K562 (cell line): ENCODE data around the gene MAST3. TPM values are rescaled to one million over a fixed set of nuclear protein-coding genes. Genes with fewer than 3 reads are reported as not detected.

Experiments used
- ETV6 ChIP-seq, 3 experiments: fragments of 150-350 bp in 1 of 3; sonication (generic) in 1 of 3; formaldehyde crosslinking in 1 of 3; IDR thresholded peaks; 2 replicates each; pipeline versions ENCODE4 v1.6.1 to v1.8.0; 2014 to 2022; ENCODE audit warnings: borderline replicate concordance in 2 of 3, low read depth in 2 of 3, antibody characterized with exemption in 1 of 3, low read length in 1 of 3, mild to moderate bottlenecking in 1 of 3, missing genetic modification reagents in 1 of 3
- GATA2 ChIP-seq: sonication (generic); formaldehyde crosslinking; IDR thresholded peaks from 2 replicates; pipeline ENCODE4 v1.4.0; 2020; ENCODE audit warnings: mild to moderate bottlenecking, missing genetic modification reagents
- GTF2A2 ChIP-seq: IDR thresholded peaks from 2 replicates; pipeline ENCODE4 v1.6.1; 2016; ENCODE audit warnings: mild to moderate bottlenecking, missing genetic modification characterization, missing compliant biosample characterization
- MYNN ChIP-seq, 2 experiments: sonication (generic); formaldehyde crosslinking in 1 of 2; IDR thresholded peaks; 2 replicates each; pipeline versions ENCODE4 v1.5.0 to v1.6.1; 2016 to 2020; ENCODE audit warnings: antibody characterized with exemption in 1 of 2, missing genetic modification reagents in 1 of 2
- NFIX ChIP-seq: fragments of 250-450 bp; sonication (Bioruptor Pico); IDR thresholded peaks from 2 replicates; pipeline ENCODE4 v1.4.0; 2020; ENCODE audit warnings: low read depth, mild to moderate bottlenecking, moderate library complexity
- POLR2A ChIP-seq: fragments of 450-650 bp; conservative IDR thresholded peaks from 2 replicates; pipeline ENCODE4 v1.6.1; 2016
- RCOR1 ChIP-seq, 2 experiments: IDR thresholded peaks; 2 replicates each; pipeline ENCODE4 v1.6.1; 2012; ENCODE audit warnings: low read depth in 2 of 2, low read length in 2 of 2, borderline replicate concordance in 1 of 2, improper control_type of control experiment in 1 of 2
- SMAD4 ChIP-seq: fragments of 250-450 bp; sonication (Bioruptor Pico); conservative IDR thresholded peaks from 2 replicates; pipeline ENCODE4 v1.8.0; 2021; ENCODE audit warnings: inconsistent platforms, mild to moderate bottlenecking, moderate library complexity
- SRSF1 ChIP-seq: fragments of 200-400 bp; formaldehyde crosslinking; IDR thresholded peaks from 2 replicates; pipeline ENCODE4 v1.6.1; 2017; ENCODE audit warnings: mild to moderate bottlenecking, low read depth, low read length, moderate library complexity
- WHSC1 ChIP-seq: IDR thresholded peaks from one replicate; pipeline ENCODE4 v1.6.1; 2012; ENCODE audit warnings: low read length, control low read depth, inconsistent platforms
- XRCC4 ChIP-seq: IDR thresholded peaks from one replicate; pipeline ENCODE4 v1.6.1; 2011; ENCODE audit not compliant: insufficient read depth, insufficient read length; ENCODE audit errors: extremely low read depth
- ZNF174 ChIP-seq: fragments of 250-450 bp; sonication (Bioruptor Pico); IDR thresholded peaks from 2 replicates; pipeline ENCODE4 v1.4.0; 2020; ENCODE audit warnings: mild to moderate bottlenecking
- polyA plus RNA-seq, 8 experiments: library from polyadenylated mRNA; depleted of rRNA in 4 of 8; stranded (reverse) in 5 of 8; unstranded in 3 of 8; fragments of >200 nt; fragmentation: Nextera tagmentation in 2 of 8; fragmentation: Illumina TruSeq in 1 of 8; extraction: Ambion mirVana in 2 of 8; extraction: Trizol in 1 of 8; gene quantifications; 2 replicates each; pipeline versions ENCODE4 v1.2.1 to v1.2.3, GENCODE V29; 2011 to 2014; ENCODE audit warnings: inconsistent platforms in 1 of 8, missing spikeins in 1 of 8
- total RNA-seq, 7 experiments: library from RNA; depleted of rRNA in 6 of 7; stranded (reverse); fragments of >200 nt in 6 of 7; fragmentation: Illumina TruSeq in 2 of 7; extraction: Trizol in 2 of 7; gene quantifications; 2 replicates each; pipeline versions ENCODE4 v1.2.1 to v1.2.3, GENCODE V29; 2011 to 2021; ENCODE audit warnings: low replicate concordance in 1 of 7
- TF ChIP-seq, protein P1 (sequence below): fragments of 250-450 bp; sonication (Bioruptor Pico); IDR thresholded peaks from 2 replicates; pipeline ENCODE4 v1.8.0; 2022; ENCODE audit warnings: moderate library complexity, mild to moderate bottlenecking, inconsistent platforms
- TF ChIP-seq, protein P2 (sequence below), 2 experiments: fragments of 450-650 bp; IDR thresholded peaks; 2 replicates each; pipeline ENCODE4 v1.6.1; 2016; ENCODE audit warnings: mild to moderate bottlenecking in 2 of 2, borderline replicate concordance in 1 of 2, low read depth in 1 of 2, moderate library complexity in 1 of 2
- TF ChIP-seq, protein P3 (sequence below): sonication (generic); formaldehyde crosslinking; IDR thresholded peaks from 2 replicates; pipeline ENCODE4 v1.9.0; 2022; ENCODE audit warnings: mild to moderate bottlenecking, missing genetic modification reagents
- TF ChIP-seq, protein P4 (sequence below): sonication (generic); formaldehyde crosslinking; IDR thresholded peaks from 2 replicates; pipeline ENCODE4 v1.8.1; 2022; ENCODE audit warnings: missing genetic modification reagents

Gene MAST3
- total and polyA plus RNA-seq, 9 of the 15 experiments (the other 6 are each of a cell fraction or from before 2014, with no cell fraction given) = 0.94 to 9.9 (median 2.4) TPM

DNA sequence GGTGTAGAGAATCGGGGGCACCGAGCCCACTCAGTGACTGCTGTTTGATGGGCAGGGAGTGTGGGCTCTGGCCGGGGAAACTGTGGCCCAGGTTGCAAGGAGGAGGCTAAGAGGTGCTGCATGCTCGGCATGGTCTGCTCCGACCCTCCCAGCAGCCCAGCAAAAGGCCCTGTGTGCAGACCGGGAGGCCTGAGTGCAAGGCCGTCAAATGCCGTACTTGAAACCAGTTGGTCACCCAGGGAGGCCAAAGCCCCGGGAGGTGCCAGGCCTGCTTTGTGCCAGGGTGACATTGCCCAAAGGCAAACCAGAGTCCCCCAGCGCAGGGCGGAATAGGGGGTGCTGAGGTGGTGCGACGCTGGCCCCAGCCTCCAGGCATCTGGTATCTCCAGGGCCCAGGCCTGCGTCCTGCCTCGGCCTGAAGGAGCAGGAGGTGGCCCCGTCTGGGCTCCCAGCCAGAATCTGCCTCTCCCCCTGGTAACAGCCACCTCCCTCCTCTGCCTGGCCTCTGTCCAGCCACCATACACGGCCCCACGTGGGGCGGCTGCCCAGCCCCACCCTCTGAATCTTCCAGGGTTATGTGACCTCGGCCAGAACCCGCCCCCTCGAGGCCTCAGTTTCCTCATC, 59.4 kb downstream of the MAST3 start (continued):
- TF ChIP-seq, protein P1, sequence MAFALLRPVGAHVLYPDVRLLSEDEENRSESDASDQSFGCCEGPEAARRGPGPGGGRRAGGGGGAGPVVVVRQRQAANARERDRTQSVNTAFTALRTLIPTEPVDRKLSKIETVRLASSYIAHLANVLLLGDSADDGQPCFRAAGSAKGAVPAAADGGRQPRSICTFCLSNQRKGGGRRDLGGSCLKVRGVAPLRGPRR (CRISPR knock-in tag) = no peak
- 0 out of 2 replicates have a peak, but pooled peaks have one; percentile 34 for TF ChIP-seq POLR2A
- TF ChIP-seq GATA2 (CRISPR knock-in tag) = peak; percentile 78
- TF ChIP-seq NFIX = peak; percentile 50; the same call in 1 of the 2 replicates
- no peak for TF ChIP-seq ETV6 (IDR thresholded peaks at IDR 0.05; ENCODE audit: borderline replicate concordance in 1 of 2, low read depth in 2 of 2, low read length in 1 of 2)
- no peak for TF ChIP-seq ETV6 (CRISPR knock-in tag; IDR thresholded peaks at IDR 0.05; ENCODE audit: borderline replicate concordance)
- TF ChIP-seq MYNN (IDR thresholded peaks at IDR 0.05) = peak; percentile 91
- TF ChIP-seq MYNN (CRISPR knock-in tag; IDR thresholded peaks at IDR 0.05) = no peak
- peak in 1 of 2 experiments; percentile 74; a peak in 1 of 4 replicates for TF ChIP-seq RCOR1 (IDR thresholded peaks at IDR 0.05; ENCODE audit: borderline replicate concordance in 1 of 2, low read depth in 2 of 2, low read length in 2 of 2)
- TF ChIP-seq ZNF174 (CRISPR knock-in tag) = no peak
- TF ChIP-seq WHSC1 = no peak
- TF ChIP-seq, protein P2, sequence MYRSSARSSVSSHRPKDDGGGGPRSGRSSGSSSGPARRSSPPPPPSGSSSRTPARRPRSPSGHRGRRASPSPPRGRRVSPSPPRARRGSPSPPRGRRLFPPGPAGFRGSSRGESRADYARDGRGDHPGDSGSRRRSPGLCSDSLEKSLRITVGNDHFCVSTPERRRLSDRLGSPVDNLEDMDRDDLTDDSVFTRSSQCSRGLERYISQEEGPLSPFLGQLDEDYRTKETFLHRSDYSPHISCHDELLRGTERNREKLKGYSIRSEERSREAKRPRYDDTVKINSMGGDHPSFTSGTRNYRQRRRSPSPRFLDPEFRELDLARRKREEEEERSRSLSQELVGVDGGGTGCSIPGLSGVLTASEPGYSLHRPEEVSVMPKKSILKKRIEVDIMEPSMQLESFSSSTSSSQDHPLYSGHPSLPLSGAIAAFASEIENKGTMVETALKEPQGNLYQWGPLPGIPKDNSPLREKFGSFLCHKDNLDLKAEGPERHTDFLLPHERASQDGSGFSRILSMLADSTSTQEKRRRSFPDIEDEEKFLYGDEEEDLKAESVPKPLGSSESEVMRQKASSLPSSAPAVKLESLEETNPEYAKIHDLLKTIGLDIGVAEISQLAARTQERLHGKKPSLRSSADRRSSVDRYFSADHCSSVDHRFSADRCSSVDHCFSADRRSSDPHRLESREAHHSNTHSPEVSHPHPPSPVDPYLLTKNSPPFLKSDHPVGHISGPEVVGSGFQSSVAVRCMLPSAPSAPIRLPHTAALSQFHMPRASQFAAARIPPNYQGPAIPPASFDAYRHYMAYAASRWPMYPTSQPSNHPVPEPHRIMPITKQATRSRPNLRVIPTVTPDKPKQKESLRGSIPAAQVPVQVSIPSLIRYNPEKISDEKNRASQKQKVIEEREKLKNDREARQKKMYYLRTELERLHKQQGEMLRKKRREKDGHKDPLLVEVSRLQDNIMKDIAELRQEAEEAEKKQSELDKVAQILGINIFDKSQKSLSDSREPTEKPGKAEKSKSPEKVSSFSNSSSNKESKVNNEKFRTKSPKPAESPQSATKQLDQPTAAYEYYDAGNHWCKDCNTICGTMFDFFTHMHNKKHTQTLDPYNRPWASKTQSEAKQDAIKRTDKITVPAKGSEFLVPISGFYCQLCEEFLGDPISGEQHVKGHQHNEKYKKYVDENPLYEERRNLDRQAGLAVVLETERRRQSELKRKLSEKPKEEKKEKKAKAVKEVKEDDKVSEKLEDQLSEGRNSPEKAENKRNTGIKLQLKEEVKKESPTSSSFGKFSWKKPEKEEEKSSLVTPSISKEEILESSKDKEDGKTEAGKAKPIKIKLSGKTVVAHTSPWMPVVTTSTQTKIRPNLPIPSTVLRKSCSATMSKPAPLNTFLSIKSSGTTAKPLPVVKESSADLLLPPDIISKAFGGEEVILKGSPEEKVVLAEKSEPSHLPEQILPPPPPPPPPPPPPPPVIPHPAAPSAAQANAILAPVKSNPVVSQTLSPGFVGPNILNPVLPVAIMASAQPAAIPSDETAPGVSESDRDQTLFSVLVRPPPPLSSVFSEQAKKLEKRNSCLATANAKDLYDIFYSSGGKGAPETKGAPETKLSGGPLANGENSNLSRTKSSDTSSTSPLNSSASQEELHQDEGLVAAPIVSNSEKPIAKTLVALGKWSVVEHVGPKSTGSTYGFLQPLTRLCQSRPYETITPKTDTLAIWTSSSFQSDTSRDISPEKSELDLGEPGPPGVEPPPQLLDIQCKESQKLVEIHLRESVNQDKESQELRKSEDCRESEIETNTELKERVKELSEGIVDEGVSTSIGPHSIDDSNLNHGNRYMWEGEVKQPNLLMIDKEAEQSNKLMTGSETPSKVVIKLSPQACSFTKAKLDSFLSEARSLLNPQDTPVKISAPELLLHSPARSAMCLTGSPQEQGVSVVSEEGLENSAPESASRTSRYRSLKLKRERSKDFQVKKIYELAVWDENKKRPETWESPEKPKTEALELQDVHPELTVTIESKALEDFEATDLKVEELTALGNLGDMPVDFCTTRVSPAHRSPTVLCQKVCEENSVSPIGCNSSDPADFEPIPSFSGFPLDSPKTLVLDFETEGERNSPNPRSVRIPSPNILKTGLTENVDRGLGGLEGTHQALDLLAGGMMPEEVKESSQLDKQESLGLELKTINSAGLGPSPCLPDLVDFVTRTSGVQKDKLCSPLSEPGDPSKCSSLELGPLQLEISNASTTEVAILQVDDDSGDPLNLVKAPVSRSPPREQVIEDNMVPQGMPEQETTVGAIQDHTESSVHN (IDR thresholded peaks at IDR 0.05; ENCODE audit: borderline replicate concordance in 1 of 2, low read depth in 1 of 2) = no peak
- TF ChIP-seq, protein P3, sequence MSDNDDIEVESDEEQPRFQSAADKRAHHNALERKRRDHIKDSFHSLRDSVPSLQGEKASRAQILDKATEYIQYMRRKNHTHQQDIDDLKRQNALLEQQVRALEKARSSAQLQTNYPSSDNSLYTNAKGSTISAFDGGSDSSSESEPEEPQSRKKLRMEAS = peak; percentile 90
- no peak for TF ChIP-seq XRCC4
- TF ChIP-seq, protein P4, sequence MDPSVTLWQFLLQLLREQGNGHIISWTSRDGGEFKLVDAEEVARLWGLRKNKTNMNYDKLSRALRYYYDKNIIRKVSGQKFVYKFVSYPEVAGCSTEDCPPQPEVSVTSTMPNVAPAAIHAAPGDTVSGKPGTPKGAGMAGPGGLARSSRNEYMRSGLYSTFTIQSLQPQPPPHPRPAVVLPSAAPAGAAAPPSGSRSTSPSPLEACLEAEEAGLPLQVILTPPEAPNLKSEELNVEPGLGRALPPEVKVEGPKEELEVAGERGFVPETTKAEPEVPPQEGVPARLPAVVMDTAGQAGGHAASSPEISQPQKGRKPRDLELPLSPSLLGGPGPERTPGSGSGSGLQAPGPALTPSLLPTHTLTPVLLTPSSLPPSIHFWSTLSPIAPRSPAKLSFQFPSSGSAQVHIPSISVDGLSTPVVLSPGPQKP (CRISPR knock-in tag) = no peak
- peak; percentile 75 for TF ChIP-seq SMAD4 (CRISPR knock-in tag)
- TF ChIP-seq SRSF1 = no peak
- no peak for TF ChIP-seq GTF2A2 (tag)
